HG02588 (cell line): ENCODE measurements around the gene MYH11.

ENCODE experiments used
- ATAC-seq: cut with Tn5 transposase; IDR thresholded peaks from one replicate; pipeline ENCODE4 v1.9.1; 2021; ENCODE audit warnings: mild to moderate bottlenecking, moderate library complexity; ENCODE audit not compliant: unreplicated experiment

Gene MYH11

DNA sequence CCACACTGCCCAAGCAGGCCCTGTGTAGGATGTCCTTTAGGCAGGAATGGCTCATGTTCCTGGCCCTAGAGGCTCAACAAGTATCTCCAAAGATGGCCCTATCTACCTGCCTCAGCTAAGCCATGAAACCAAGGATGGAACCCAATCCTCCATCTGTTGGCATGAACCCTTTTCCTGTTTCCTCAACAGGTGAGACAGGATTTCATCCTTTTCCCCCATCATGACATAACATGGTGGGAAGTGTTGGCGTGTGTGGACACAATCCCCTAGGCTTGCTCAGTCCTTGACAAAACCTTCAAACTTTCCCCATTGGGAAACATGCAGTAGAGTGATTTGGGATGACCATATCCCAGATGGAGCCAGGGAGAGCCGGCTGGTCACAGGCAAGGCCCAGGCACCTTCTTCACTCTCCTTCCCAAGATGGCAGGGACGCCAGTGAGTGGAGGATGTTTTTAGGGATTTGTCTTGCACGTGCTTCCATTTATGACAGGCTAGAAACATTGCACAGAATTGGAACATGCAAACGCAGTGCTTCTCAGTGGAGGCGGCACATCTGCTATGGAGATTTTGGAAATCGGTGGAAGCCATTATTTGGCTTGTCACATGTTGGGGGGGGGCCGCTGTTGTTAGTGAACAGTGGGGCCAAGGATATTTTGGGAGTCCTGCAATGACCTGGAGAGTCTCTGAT is 77.0 kb downstream of the MYH11 start:
- no peak for ATAC-seq

DNA sequence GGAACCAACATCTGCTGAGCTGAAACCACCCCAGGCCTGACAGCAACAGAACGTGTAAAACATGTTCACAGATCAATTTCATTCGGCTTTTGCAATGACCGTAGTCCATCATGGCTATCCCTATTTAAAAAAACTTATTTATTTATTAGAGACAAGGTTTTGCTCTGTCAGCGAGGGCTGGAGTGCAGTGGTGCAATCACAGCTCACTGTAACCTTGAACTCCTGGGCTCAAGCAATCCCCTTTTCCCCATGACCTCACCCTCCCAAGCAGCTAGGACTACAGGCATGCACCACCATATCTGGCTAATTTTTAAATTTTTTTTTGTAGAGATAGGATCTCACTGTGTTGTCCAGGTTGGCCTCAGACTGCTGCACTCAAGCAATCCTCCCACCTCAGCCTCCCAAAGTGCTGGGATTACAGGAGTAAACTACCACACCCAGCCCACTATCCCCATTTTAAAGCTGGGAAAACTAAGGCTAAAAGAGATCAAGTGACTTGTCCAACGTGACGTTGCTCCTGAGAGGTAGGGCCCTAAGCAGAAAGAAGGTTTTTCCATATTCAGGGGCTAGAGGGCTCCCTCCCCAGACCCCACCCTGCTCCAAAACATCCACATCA is 77.7 kb downstream of the MYH11 start:
- ATAC-seq = no peak

DNA sequence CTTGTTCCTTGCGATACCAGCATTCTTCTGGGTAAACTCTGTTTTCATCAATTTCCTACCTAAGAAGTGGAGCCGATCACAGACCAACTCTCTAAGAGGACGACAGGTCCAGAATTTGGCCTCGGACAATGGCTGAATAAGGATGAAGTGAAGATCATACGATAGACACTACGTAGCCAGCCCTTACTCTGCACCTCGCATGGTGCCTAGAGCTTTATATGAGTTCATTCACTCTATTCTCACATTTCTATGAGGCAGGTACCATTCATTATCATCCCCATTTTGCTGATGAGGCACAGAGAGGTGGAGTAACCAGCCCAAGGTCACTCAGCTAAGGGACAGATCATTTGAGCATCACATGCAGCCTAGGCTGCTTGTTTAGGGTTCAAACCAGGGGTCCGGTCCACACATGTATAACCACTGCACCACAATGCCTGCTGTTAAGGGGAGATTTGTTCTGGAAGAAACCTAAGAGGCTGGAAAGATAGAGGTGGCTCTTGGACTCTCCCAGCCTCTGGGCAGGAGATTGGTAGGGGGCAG is 78.6 kb downstream of the MYH11 start:
- no peak for ATAC-seq

DNA sequence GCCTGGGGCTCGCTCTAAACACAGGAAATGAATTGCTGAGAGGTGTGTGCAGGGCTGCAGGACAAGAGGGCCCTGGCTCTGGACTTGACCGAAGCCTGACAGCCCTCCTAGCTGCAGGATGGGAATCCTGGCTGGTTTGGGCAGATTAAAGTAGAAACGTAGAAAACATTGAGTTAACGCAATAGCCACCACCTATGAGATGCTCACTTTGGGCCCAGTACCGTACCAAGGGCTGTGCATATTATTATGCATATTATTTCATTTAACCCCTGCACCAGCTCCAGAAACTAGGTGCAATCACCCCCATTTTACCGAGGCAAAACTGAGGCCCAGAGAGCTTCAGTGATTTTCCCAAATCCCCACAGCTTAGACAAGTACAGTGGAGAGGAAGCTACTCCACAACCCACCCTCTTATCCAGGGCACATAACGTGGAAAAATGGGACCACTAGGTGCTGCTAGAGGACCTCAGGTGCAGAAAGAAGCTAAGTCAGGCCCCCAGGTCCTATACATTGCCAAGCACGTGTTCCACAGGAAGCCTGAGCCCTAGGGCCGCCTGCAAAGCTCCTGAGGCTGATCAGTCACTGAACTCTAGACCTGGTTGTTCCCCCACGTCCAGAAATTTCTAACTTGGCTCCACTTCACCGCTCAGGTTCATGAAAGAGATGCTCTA is 79.2 kb downstream of the MYH11 start:
- no peak for ATAC-seq

DNA sequence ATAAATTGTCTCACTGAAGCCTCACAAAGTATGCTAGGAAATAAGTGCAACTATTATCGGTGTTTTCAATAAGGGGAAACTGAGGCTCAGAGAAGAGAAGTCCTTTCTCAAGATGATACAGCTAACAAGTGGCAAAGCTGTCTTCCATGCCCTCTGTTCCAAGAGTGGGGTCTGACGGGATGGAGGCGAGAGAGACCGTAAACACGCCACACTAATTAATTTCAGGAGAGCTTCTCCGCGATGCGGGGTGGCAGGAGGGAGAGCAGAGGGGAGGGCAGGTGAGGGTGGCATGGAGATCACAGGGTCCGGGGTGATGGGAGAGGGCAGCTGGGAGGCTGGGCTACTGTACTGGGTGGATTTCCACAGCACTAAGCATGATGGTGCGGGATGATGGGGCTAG is 80.3 kb downstream of the MYH11 start:
- no peak for ATAC-seq

DNA sequence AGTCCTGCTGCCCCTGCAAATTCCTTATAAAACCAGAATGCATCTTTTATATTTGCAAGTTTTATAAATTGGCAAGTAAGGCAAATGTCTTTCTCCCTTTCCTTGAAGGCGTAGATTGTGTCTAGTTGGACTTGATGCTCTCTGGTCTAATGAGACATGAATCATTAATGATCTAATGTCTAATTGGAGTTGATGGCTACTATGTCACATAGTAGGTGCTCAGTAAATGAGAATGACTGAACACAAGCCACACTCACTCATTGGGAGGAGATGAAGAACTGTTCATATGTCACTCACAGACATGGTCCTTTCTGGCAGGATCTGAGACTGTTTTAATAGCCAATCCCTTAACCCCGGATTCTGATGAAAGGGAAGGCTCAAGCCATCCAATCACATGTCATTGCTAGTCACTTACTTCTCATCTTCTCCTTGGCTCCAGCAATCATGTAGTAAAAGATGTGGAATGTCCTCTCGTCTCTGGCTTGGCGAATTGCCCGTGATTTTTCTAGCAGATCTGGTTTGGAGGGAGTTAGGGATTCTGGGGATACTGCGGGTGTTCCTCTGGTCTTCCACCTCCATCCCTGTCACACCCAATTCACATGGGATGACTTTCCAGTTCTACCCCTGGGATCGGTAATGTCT is 81.0 kb downstream of the MYH11 start:
- ATAC-seq = no peak

DNA sequence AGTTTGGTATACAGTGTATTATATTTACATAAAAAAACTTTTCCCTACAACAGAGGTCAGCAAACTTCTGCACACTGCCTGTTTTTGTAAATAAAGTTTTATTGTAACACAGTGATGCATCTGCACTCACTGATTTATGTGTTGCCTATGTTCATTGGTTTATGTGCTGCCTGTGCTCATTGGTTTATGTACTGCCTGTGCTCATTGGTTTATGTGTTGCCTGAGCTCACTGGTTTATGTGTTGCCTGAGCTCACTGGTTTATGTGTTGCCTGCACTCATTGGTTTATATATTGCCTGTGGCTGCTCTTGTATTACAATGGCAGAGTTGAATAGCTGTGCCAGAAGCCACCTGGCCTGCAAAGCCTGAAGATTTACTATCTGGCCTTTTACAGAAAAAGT is 81.6 kb downstream of the MYH11 start:
- ATAC-seq = no peak

DNA sequence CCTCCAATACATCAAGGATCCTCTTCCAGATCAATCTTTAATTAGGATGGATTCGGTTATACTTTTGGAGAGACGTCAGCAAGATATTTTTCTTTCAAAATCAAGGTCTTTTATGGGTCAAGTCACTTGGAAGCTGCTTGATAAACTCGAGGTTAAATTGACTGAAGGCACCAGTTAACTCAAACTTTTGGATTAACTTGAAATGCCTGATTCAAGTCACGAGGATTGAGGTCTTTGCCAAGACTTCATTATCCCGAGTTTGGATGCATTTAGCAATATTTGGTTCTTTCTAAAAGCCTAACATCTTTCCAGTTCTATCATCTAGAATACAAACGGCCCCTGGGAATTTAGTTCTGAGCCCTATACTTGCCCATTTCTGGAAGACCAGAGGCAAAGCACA is 82.9 kb downstream of the MYH11 start:
- ATAC-seq = no peak

DNA sequence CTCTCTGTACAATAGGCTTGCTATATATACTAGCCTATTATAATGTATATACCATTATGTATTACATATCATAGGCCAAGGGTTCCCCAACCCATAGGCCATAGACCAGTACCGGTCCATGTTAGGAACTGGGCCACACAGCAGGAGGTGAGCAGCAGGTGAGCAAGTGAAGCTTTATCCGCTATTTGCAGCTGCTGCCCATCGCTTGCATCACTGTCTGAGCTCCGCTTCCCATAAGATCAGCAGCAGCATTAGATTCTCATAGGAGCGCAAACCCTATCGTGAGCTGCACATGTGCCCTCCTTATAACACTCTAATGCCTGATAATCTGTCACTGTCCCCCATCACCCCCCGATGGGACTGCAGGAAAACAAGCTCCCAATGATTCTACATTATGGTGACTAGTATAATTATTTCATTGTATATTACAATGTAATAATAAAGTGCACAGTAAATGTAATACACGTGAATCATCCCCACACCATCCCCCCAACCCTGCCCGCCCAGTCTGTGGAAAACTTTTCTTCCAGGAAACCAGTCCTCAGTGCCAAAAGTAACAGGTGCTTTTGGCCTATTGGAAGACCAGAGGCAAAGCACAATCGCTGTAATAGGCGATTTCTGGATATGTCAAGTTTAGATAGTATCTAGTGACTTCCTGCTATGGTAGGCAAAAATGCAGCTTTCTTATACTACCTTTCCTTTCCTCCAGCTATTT is 84.1 kb downstream of the MYH11 start:
- ATAC-seq = no peak

DNA sequence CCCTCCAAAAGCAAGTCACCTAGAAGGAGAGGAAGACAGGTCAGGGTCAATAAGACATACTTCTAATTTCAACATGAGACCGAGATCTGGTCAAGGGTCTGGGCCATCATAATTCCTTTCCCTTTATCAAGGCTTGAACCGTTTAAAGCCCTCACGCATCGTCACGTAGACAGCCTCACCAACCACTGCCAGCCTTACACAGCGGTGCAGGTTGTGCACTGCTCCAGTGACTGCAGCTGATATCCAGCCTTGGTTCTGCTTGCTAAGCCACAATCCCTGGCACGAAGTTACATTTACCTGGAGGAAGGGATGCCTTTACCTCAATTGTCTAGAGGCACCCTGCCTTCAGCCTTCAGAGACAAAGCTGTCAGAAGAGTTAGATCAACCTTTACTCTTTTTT is 85.1 kb downstream of the MYH11 start:
- ATAC-seq = no peak

DNA sequence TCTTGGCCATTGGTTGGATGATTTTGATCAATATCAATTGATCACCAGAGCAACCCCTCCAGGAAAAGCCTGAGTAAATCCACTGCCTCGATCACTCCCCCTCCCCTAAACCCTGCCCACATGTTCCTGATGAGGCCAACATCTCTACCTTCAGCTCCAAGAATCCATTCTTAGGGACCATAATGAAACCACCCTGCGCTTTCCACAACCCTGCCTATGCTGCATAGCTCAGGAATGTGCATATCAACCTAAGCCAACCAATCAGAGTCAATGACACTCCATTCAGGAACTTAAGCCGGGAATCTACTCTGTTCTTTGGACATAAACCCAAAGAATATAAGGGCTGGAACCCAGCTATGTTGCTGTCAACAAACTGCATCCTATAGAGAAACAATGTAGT is 86.3 kb downstream of the MYH11 start:
- ATAC-seq = no peak

DNA sequence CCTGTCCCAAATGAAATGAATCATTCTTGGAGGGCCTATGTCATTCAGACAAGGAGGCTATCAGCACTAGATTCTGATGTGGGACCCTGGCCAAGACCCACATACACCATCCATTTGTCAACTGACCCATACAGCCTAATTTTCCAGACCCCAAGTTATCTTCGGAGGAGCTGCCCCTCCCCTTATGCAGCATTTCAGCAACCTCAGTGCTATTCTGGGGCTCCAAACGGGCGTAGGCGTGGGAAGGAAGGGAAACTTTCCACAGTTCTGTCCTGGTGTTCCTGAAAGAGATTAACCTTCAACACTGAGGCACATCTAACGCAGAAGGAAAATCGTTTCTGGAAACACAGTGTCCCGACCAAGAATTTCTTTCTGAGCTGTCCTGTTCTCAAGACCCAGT is 86.7 kb downstream of the MYH11 start:
- no peak for ATAC-seq

DNA sequence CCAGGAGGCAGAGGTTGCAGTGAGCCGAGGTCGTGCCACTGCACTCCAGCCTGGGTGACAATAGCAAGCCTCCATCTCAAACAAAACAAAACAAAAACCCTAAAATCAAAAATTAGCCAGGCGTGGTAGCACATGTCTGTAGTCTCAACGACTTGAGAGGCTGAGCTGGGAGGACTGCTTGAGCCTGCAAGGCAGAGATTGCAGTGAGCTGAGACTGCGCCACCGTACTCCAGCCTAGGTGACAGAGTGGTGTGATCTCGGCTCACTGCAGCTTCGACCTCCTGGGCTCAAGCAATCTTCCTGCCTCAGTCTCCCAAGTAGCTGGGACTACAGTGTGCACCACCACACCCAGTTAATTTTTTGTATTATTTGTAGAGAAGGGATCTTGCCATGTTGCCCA is 87.6 kb downstream of the MYH11 start:
- no peak for ATAC-seq

DNA sequence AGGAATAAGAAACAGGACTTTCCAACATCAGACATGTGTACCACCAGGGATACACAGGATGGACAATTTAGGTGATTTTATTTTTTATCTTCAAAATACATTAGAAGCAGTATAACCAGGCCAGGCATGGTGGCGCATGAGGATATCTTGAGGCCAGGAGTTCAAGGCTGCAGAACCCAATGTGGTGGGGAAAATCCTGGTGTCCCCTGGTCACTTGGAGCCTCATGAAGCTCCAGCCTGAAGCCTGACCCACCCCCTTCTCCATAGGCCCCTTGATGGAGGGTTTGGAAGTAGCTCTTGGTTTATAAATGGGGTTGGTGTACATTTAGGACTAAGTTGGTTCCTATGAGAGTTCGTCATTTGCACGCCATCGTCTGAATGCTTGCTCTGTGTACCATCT is 88.6 kb downstream of the MYH11 start:
- no peak for ATAC-seq

DNA sequence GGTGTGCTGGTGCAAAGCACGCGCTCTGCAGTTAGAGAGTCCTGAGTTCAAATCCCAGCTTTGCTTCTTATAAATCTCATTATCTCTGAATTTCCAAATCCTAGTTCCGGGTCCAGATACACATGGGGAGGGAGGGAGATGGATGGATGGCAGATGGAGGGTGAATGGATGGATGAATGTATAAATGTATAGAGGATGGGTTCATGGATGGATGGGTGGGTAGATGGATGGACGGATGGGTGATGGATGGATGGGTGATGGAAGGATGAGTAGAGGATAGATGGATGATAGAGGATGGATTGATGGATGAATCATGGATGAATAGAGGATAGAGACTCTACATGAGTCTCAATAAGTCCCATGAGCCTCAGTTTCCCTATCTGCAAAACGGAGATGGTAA is 89.9 kb downstream of the MYH11 start:
- no peak for ATAC-seq

DNA sequence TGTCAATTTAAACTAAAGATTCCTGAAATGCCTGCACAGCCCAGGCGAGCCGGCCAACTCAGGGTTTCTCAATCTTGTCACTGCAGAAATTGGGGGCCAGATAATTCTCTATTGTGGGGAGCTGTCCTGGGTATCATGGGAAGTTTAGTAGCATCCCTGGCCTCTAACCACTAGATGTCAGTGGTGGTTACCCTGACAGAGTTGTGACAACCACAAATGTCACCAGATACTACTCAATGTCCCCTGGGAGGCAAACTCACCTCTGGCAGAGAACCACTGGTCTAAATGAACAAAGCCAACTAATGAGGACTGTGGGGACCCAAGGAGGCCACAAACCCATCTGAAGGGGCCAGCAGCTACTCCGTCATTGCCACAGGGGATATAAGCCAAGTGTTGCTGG is 90.9 kb downstream of the MYH11 start:
- ATAC-seq = no peak

DNA sequence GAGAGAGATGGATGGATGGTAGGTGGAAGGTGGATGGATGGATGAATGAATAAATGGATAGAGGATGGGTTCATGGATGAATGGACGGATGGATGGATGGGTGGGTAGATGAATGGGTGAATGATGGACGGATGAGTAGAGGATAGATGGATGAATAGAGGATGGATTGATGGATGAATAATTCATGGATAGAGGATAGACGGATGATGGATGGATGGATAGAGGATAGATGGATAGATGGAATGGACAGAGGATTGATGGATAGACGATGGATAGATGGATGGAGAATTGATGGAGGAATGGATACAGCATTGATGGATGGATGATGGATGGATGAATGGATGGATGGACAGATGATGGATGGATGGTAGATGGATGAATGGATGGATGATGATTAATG is 91.7 kb downstream of the MYH11 start:
- ATAC-seq = no peak

DNA sequence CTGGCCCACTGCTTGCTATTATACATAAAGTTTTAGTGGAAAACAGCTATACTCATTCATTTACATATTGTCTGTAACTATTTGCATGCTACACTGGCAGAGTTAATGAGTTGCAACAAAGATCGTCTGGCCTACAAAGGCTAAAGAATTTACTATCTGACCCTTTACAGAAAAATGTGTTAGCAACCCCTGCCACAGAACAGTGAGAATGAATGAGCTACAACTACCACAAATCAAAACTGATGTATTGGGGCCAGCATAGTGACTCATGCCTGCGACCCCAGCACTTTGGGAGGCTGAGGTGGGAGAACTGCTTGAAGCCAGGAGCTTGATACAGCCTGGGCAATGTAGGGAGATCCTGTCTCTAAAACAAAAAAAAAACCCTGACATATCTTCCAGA is 92.7 kb downstream of the MYH11 start:
- ATAC-seq = no peak

DNA sequence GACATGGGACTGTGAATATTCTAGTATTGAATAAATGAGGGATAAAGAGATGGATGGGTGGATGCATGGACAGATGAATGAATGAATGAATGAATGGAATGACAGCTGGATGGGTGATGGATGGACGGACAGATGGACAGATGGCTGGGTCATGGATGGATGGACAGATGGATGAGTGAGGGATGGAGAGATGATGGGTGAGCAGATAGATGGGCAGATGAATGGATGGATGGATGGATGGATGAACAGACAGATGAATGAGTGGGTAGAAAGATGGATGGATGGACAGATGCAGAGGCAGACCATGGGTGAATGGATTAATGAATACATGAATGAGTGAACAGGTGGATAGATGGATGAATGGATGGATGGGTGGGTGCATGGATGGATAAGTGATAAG is 96.7 kb downstream of the MYH11 start:
- ATAC-seq = no peak

DNA sequence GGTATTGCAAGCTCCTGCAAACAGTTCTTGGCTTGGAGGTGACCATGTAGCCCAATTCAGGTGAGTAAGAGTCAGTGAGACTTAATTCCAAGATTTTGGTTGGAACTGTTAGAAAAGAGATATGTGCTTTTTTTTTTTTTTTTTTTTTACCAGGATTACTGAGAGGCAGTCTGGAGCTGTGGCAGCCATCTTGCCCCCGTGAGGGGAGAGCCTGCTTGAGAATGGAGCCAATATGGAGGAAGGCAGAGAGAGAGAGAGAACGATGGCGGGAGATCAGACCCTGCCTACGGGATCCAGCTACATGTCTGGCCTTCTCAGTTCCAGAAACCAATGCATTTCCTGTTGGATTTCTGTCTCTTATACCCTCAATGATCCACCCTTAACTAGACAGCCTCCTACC is 97.8 kb downstream of the MYH11 start:
- no peak for ATAC-seq

DNA sequence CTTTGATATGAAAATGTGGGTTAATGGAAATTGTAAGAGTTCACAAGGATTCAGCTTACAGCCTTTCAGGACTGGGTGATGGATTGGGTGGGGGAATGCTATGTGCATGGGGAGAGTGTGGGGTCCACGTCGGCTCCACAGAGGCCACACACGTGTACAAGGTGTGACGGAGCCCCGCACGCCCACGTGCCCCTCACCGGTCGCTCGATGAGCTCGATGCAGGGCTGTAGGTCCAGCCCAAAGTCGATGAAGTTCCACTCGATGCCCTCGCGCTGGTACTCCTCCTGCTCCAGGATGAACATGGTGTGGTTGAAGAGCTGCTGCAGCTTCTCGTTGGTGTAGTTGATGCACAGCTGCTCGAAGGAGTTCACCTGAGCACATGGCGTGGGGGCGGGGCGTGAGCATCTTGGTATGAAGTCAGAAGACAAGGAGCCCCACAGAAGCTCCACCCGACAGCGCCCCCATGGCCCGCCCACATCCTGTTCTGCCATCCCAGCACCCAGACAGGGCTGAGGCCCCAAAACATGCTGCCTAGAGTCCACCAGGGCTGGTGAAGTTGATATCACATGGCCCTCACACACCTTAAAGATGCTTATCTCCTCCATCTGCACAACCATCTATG is 99.1 kb downstream of the MYH11 start:
- ATAC-seq = no peak
